K562 (cell line): Measurements from ENCODE around the gene ZKSCAN1. TPM values are rescaled to one million over a fixed set of nuclear protein-coding genes. Genes with fewer than 3 reads are reported as not detected.

Experiments used
- ATAC-seq: fragments of 200-7000 bp; cut with Tn5 transposase; 3 replicates; pipeline ENCODE4 v1.9.1; 2020; ENCODE audit warnings: moderate library complexity
- BruUV-seq: library from RNA; stranded (reverse); fragments of 400-500 nt; replicated peaks from 2 replicates; lab custom pipeline; 2021; lab: Mats Ljungman, UMichigan
- CTCF ChIA-PET: fragments of 300-600 bp; formaldehyde crosslinking; extraction: SDS; loops from one replicate; lab custom pipeline; 2021; ENCODE audit warnings: low intra/inter-chr PET ratio; lab: Yijun Ruan, JAX
- POLR2A ChIA-PET: fragments of 300-600, 350-650 bp; sonication (Branson Sonifier 250); formaldehyde crosslinking; extraction: SDS; loops from one replicate; lab custom pipeline; 2021; ENCODE audit warnings: antibody characterized with exemption, inconsistent platforms; lab: Yijun Ruan, JAX
- DNase-seq, 4 experiments: peaks; one replicate each; pipeline versions ENCODE4 v3.0.0 to v3.0.0-alpha.2; 2011 to 2018; ENCODE audit warnings: low spot score in 3 of 4, mixed read lengths in 3 of 4; ENCODE audit errors: extremely low read depth in 1 of 4
- FAIRE-seq: peaks from 2 replicates; lab custom pipeline; 2011; peaks lifted over from hg19 to GRCh38; lab: Jason Lieb, UNC
- H2AFZ ChIP-seq: 2 replicates; pipeline ENCODE4 v1.6.0; 2011; ENCODE audit warnings: low read depth, low read length, control low read depth, inconsistent platforms
- H3K27ac ChIP-seq: fragments of 200-600 bp; 3 replicates; pipeline ENCODE4 v1.8.0; 2011; ENCODE audit warnings: low read depth, mild to moderate bottlenecking, control low read depth, inconsistent platforms, low read length, moderate library complexity, mixed read lengths; ENCODE audit errors: extremely low read depth
- H3K27me3 ChIP-seq, 2 experiments: fragments of 300-600 bp in 1 of 2; 2 replicates in 1 of 2; 3 replicates in 1 of 2; pipeline versions ENCODE4 v1.6.0 to v1.8.0; 2011; ENCODE audit warnings: inconsistent platforms in 2 of 2, low read length in 2 of 2, mild to moderate bottlenecking in 1 of 2, mixed read lengths in 1 of 2, moderate library complexity in 1 of 2; ENCODE audit not compliant: control insufficient read depth in 2 of 2, insufficient read depth in 2 of 2
- H3K36me3 ChIP-seq: fragments of 300-600 bp; 3 replicates; pipeline ENCODE4 v1.8.0; 2011; ENCODE audit warnings: mild to moderate bottlenecking, low read length, inconsistent platforms; ENCODE audit not compliant: control insufficient read depth, insufficient read depth
- H3K4me1 ChIP-seq, 2 experiments: fragments of 200-600 bp in 1 of 2; replicated peaks in 1 of 2; 2 replicates in 1 of 2; 3 replicates in 1 of 2; pipeline versions ENCODE4 v1.5.1 to v1.8.0; 2011; ENCODE audit warnings: inconsistent platforms in 2 of 2, low read length in 2 of 2, mild to moderate bottlenecking in 1 of 2, mixed read lengths in 1 of 2, moderate library complexity in 1 of 2; ENCODE audit not compliant: control insufficient read depth in 2 of 2, insufficient read depth in 2 of 2
- H3K4me2 ChIP-seq: 2 replicates; pipeline ENCODE4 v1.6.1; 2011; ENCODE audit warnings: low read length, control low read depth, inconsistent platforms, mixed read lengths; ENCODE audit not compliant: insufficient read depth
- H3K4me3 ChIP-seq: fragments of 200-600 bp; sonication (generic), shearing (Covaris generic); 2 replicates; pipeline ENCODE4 v1.5.1; 2016; ENCODE audit warnings: control low read depth, inconsistent platforms
- H3K79me2 ChIP-seq: fragments of 200-600 bp; 3 replicates; pipeline ENCODE4 v1.8.0; 2011; ENCODE audit warnings: low read length, inconsistent platforms; ENCODE audit not compliant: control insufficient read depth, insufficient read depth
- H3K9ac ChIP-seq, 2 experiments: 2 replicates each; pipeline versions ENCODE4 v1.6.0 to v1.6.1; 2011; ENCODE audit warnings: low read depth in 2 of 2, low read length in 2 of 2, control low read depth in 1 of 2, inconsistent platforms in 1 of 2, mild to moderate bottlenecking in 1 of 2, mixed read lengths in 1 of 2; ENCODE audit not compliant: insufficient read depth in 1 of 2
- H3K9me1 ChIP-seq: one replicate; pipeline ENCODE4 v1.6.0; 2011; ENCODE audit warnings: inconsistent platforms, mild to moderate bottlenecking, low read length, moderate library complexity; ENCODE audit not compliant: control insufficient read depth, insufficient read depth
- H3K9me3 ChIP-seq: replicated peaks from 2 replicates; pipeline ENCODE4 v1.5.1; 2011; ENCODE audit warnings: low read depth, low read length, inconsistent platforms; ENCODE audit not compliant: control insufficient read depth, insufficient read depth
- H4K20me1 ChIP-seq: replicated peaks from 2 replicates; pipeline ENCODE4 v1.6.1; 2011; ENCODE audit warnings: low read length, inconsistent platforms, mixed read lengths; ENCODE audit not compliant: control insufficient read depth, insufficient read depth
- CEBPB ChIP-seq: fragments of 450-650 bp; IDR thresholded peaks from 2 replicates; pipeline ENCODE4 v1.6.1; 2016; ENCODE audit warnings: missing genetic modification characterization, missing compliant biosample characterization
- CHD1 ChIP-seq: fragments of 200-600 bp; sonication (generic); IDR thresholded peaks from one replicate; pipeline ENCODE4 v1.6.1; 2012; ENCODE audit warnings: mild to moderate bottlenecking, moderate library complexity, low read length, inconsistent platforms
- FOXK1 ChIP-seq: sonication (generic); formaldehyde crosslinking; IDR thresholded peaks from 2 replicates; pipeline ENCODE4 v1.8.0; 2022; ENCODE audit warnings: missing genetic modification reagents, mild to moderate bottlenecking, borderline replicate concordance
- HNRNPLL ChIP-seq: fragments of 200-400 bp; formaldehyde crosslinking; IDR thresholded peaks from 2 replicates; pipeline ENCODE4 v1.6.1; 2017; ENCODE audit warnings: low read length, low read depth, mild to moderate bottlenecking; ENCODE audit not compliant: poor library complexity, severe bottlenecking
- RBM25 ChIP-seq: fragments of 200-400 bp; formaldehyde crosslinking; IDR thresholded peaks from 2 replicates; pipeline ENCODE4 v1.6.1; 2018; ENCODE audit warnings: low read length, low read depth, moderate library complexity; ENCODE audit not compliant: severe bottlenecking
- RCOR1 ChIP-seq, 2 experiments: IDR thresholded peaks; 2 replicates each; pipeline ENCODE4 v1.6.1; 2012; ENCODE audit warnings: low read depth in 2 of 2, low read length in 2 of 2, borderline replicate concordance in 1 of 2, improper control_type of control experiment in 1 of 2
- SMARCE1 ChIP-seq: fragments of 450-650 bp; IDR thresholded peaks from 2 replicates; pipeline ENCODE4 v1.7.1; 2016; ENCODE audit warnings: mild to moderate bottlenecking
- ZEB2 ChIP-seq: fragments of 450-650 bp; IDR thresholded peaks from 2 replicates; pipeline ENCODE4 v1.6.1; 2016
- ZNF644 ChIP-seq: fragments of 200-800 bp; sonication (Bioruptor generic); IDR thresholded peaks from 2 replicates; pipeline ENCODE4 v1.6.1; 2016; ENCODE audit warnings: low read depth, missing genetic modification characterization, missing compliant biosample characterization
- WGBS: fragments of 100-300 bp; shearing (Covaris generic); methylation state at CpG from one replicate; pipeline ENCODE4 v1.1.6; 2016; ENCODE audit warnings: low coverage, mixed read lengths; ENCODE audit not compliant: insufficient coverage; ENCODE audit errors: missing lambda C conversion rate; 5-methylcytosine and 5-hydroxymethylcytosine counted together
- in situ Hi-C: fragments of 300-500 bp; cut with MboI; formaldehyde crosslinking; loops from 4 replicates; pipeline ENCODE4 v1.15.0; 2018; ENCODE audit warnings: inconsistent platforms, mixed read lengths
- intact Hi-C: fragments of 100-400 bp; cut with micrococcal nuclease; formaldehyde crosslinking; loops from 2 replicates; pipeline ENCODE4 v1.14.2; 2022
- polyA plus RNA-seq, 8 experiments: library from polyadenylated mRNA; depleted of rRNA in 4 of 8; stranded (reverse) in 5 of 8; unstranded in 3 of 8; fragments of >200 nt; fragmentation: Nextera tagmentation in 2 of 8; fragmentation: Illumina TruSeq in 1 of 8; extraction: Ambion mirVana in 2 of 8; extraction: Trizol in 1 of 8; gene quantifications; 2 replicates each; pipeline versions ENCODE4 v1.2.1 to v1.2.3, GENCODE V29; 2011 to 2014; ENCODE audit warnings: inconsistent platforms in 1 of 8, missing spikeins in 1 of 8
- total RNA-seq, 7 experiments: library from RNA; depleted of rRNA in 6 of 7; stranded (reverse); fragments of >200 nt in 6 of 7; fragmentation: Illumina TruSeq in 2 of 7; extraction: Trizol in 2 of 7; gene quantifications; 2 replicates each; pipeline versions ENCODE4 v1.2.1 to v1.2.3, GENCODE V29; 2011 to 2021; ENCODE audit warnings: low replicate concordance in 1 of 7
- TF ChIP-seq, protein P1 (sequence below): fragments of 450-650 bp; formaldehyde crosslinking; IDR thresholded peaks from 2 replicates; pipeline ENCODE4 v1.4.0; 2020; ENCODE audit warnings: mild to moderate bottlenecking, moderate library complexity
- TF ChIP-seq, protein P2 (sequence below), 2 experiments: fragments of 450-650 bp; conservative IDR thresholded peaks; 2 replicates each; pipeline ENCODE4 v1.6.1; 2017; ENCODE audit warnings: mild to moderate bottlenecking in 2 of 2, moderate library complexity in 2 of 2
- TF ChIP-seq, protein P3 (sequence below): fragments of 250-450 bp; sonication (Bioruptor Pico); IDR thresholded peaks from 2 replicates; pipeline ENCODE4 v1.5.0; 2021; ENCODE audit warnings: mild to moderate bottlenecking, moderate library complexity
- TF ChIP-seq, protein P4 (sequence below): fragments of 450-650 bp; formaldehyde crosslinking; IDR thresholded peaks from 2 replicates; pipeline ENCODE4 v1.4.0; 2020; ENCODE audit warnings: mild to moderate bottlenecking, moderate library complexity

ZKSCAN1 gene
- total and polyA plus RNA-seq, 9 of the 15 experiments (the other 6 are each of a cell fraction or from before 2014, with no cell fraction given): 5.3 to 43.0 (median 23.2) TPM

DNA sequence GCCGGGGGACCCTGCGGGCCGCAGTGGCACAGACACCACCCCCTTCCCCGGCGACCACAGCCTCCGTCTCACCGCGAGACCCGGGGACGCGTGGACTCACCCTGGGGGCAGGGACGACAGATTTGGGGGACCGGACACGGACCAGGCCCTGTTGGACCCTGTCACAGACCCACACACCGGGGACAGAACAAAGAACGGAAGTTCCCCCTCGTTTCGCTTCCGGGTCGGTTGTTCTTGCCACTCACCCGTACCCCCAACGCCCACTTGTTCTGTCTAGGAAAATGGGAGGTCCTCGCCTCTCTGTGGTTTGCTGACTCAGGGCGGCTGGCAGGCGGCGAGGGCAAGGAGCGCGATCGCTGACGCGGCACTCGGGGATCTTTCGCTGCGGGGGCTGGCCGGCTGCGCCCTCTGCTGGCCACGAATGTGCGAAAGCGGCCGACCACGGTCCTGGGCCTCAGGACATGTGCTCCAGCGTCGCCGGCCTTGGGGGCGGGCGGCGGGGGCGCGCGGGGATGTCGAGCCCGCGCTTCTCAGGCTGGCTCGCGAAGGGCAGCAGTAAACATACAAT is 66.2 kb downstream of the ZKSCAN1 start, which contains the start of gene ZNF3:
ZNF3 (minus strand) TSS at position 189 of the 568 bp plus-strand sequence. CDS start 4,366 bp downstream, outside the sequence.
- Histone ChIP-seq H3K4me3 (peak within 1 kb of the TSS; percentile 67), H3K27ac (peak within 1 kb of the TSS; percentile 90), H3K4me2 (peak within 1 kb of the TSS; percentile 99), H4K20me1 (no peaks in the 10 kb centered on the region), H3K36me3 (peaks cover 34% of the 10 kb centered on the region), H3K4me1 (peaks cover 10 to 26% of the 10 kb centered on the region in 2 experiments; a peak in 4 of 5 replicates), H3K27me3 (no peaks in the 10 kb centered on the region), H3K9me3 (peaks cover 4% of the 10 kb centered on the region; the same call in 1 of the 2 replicates), H3K9me1 (peaks cover 4% of the 10 kb centered on the region), H2AFZ (peak within 1 kb of the TSS; percentile 96), H3K79me2 (peaks cover 47% of the 10 kb centered on the region), H3K9ac (peak within 1 kb of the TSS; percentile 92 to 98)
- in situ Hi-C loops: no loop called here
- DNase-seq (peak; percentile 92 to 100 (median 95)), ATAC-seq (peak; percentile 92), FAIRE-seq (peak; percentile 94)
- intact Hi-C loops: loop anchor here (1.0 to 5.0 kb wide), 8 partner anchors 20 to 168 kb away; partner anchors contain the start of genes AP4M1, CNPY4, MBLAC1 and MCM7
- ChIA-PET CTCF (interaction anchor here (0.6 to 2.2 kb wide), 4 partner anchors 10 to 168 kb away, joined by 3 to 8 read pairs (median 5); no protein-coding TSS in a partner anchor), POLR2A (interaction anchor here (0.6 to 4.4 kb wide), 10 partner anchors 10 to 54 kb away, joined by 3 to 20 read pairs (median 6); partner anchors contain the start of genes AP4M1 and MCM7)
- no TSS peak for BruUV-seq
- under 1% methylated on average over 51 of the region's 55 CpGs for WGBS
- TF ChIP-seq, protein P1, sequence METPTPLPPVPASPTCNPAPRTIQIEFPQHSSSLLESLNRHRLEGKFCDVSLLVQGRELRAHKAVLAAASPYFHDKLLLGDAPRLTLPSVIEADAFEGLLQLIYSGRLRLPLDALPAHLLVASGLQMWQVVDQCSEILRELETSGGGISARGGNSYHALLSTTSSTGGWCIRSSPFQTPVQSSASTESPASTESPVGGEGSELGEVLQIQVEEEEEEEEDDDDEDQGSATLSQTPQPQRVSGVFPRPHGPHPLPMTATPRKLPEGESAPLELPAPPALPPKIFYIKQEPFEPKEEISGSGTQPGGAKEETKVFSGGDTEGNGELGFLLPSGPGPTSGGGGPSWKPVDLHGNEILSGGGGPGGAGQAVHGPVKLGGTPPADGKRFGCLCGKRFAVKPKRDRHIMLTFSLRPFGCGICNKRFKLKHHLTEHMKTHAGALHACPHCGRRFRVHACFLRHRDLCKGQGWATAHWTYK (CRISPR knock-in tag): no peak
- peak; percentile 6 for TF ChIP-seq HNRNPLL
- peak; percentile 76 to 92; a peak in 3 of 4 replicates for TF ChIP-seq RCOR1 (IDR thresholded peaks at IDR 0.05; ENCODE audit: borderline replicate concordance in 1 of 2, low read depth in 2 of 2, low read length in 2 of 2)
- TF ChIP-seq CHD1: no peak
- TF ChIP-seq CEBPB (tag): no peak
- TF ChIP-seq, protein P2, sequence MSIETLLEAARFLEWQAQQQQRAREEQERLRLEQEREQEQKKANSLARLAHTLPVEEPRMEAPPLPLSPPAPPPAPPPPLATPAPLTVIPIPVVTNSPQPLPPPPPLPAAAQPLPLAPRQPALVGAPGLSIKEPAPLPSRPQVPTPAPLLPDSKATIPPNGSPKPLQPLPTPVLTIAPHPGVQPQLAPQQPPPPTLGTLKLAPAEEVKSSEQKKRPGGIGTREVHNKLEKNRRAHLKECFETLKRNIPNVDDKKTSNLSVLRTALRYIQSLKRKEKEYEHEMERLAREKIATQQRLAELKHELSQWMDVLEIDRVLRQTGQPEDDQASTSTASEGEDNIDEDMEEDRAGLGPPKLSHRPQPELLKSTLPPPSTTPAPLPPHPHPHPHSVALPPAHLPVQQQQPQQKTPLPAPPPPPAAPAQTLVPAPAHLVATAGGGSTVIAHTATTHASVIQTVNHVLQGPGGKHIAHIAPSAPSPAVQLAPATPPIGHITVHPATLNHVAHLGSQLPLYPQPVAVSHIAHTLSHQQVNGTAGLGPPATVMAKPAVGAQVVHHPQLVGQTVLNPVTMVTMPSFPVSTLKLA (conservative IDR thresholded peaks at IDR 0.05): peak; percentile 94 to 98
- TF ChIP-seq ZNF644: no peak
- no peak for TF ChIP-seq RBM25
- no peak for TF ChIP-seq FOXK1 (CRISPR knock-in tag)
- TF ChIP-seq SMARCE1: no peak
- TF ChIP-seq ZEB2: no peak
- TF ChIP-seq, protein P3, sequence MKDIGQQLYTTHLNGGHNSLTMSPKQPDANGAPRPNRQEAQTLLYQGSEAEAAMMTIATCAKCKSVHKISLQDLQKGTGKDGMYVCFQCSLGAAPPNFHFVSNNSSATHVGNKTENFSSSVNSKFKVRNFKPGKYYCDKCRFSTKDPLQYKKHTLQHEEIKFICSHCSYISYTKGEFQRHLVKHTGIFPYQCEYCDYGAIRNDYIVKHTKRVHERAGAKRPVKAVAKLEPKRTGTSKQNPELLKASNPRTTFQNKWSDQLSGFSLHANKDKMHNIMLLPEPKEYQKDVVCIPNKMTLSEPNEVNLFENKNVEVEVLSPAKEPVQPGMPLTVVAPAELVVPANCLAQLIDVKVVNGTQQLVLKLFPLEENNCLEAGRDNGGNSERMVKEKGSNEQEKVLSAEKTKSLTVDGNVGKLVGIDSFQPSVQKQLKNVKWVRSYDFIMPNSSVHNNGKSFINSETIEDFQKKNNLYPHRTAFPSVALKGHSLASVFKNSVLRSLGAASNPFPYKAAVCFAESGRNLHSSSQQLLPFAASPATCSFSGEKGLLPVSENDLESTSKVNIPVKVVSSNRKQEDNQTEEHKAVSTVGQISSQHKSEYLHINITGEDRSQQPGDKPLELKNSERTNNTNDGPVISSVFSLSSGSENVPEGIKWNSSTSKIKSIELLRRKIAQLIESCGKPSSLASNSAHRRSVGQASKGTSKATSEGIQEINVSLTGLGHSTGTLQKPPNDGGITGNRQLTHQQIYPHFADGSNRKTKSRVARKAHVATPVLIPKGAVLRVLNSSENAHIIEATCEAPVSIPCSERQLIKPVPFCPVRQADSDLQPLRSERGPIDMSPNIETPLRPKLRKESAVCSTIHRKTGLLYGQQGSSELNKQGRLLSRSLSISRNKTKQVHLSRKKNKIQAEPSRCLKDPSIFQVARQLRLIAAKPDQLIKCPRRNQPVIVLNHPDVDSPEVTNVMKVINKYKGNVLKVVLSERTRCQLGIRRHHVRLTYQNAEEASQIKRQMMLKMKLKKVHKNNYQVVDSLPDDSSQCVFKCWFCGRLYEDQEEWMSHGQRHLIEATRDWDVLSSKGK (CRISPR knock-in tag): no peak
- TF ChIP-seq, protein P4, sequence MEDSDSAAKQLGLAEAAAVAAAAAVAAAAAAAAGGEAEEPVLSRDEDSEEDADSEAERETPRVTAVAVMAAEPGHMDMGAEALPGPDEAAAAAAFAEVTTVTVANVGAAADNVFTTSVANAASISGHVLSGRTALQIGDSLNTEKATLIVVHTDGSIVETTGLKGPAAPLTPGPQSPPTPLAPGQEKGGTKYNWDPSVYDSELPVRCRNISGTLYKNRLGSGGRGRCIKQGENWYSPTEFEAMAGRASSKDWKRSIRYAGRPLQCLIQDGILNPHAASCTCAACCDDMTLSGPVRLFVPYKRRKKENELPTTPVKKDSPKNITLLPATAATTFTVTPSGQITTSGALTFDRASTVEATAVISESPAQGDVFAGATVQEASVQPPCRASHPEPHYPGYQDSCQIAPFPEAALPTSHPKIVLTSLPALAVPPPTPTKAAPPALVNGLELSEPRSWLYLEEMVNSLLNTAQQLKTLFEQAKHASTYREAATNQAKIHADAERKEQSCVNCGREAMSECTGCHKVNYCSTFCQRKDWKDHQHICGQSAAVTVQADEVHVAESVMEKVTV (CRISPR knock-in tag): peak; percentile 81
